ENCODE measurements around the gene PDGFA. TPM values are rescaled to one million over a fixed set of nuclear protein-coding genes. Genes with fewer than 3 reads are reported as not detected.

Gene PDGFA
- total RNA-seq, 1 experiment from 2014 or later = 35.8 TPM

GRCh38 chr7:531777-532176 lies 12.1 kb upstream of the PDGFA start:
- Histone ChIP-seq H3K9me3 (ENCODE audit: control insufficient read depth, low read depth, low read length) (no peaks in the 10 kb centered on the region), H4K20me1 (ENCODE audit: control insufficient read depth, insufficient read depth, insufficient read length) (no peaks in the 10 kb centered on the region), H3K56ac (ENCODE audit: insufficient read length, low read depth, low read length) (no peak overlapping the region), H3K4ac (ENCODE audit: low read depth, low read length) (no peak overlapping the region), H3K27ac (ENCODE audit: insufficient read length, low read depth, low read length) (no peak overlapping the region), H2BK20ac (ENCODE audit: low read depth, low read length, poor library complexity, severe bottlenecking) (no peak overlapping the region), H2AK5ac (ENCODE audit: insufficient read length, low read length) (no peak overlapping the region), H3K18ac (ENCODE audit: insufficient read length, low read depth, low read length) (no peak overlapping the region), H3K23me2 (ENCODE audit: insufficient read length, low read depth, low read length, poor library complexity, severe bottlenecking) (no peaks in the 10 kb centered on the region), H2BK120ac (ENCODE audit: low read depth, low read length, poor library complexity, severe bottlenecking) (no peak overlapping the region), H3K14ac (ENCODE audit: insufficient read depth, low read length) (no peak overlapping the region), H3K9ac (ENCODE audit: extremely low read depth, insufficient read length, low read length) (no peak overlapping the region), H4K8ac (replicated peaks; ENCODE audit: insufficient read length, low read depth, low read length) (no peak overlapping the region), H3K79me1 (ENCODE audit: insufficient read depth, low read depth, low read length, poor library complexity, severe bottlenecking) (no peaks in the 10 kb centered on the region), H3K27me3 (ENCODE audit: insufficient read depth, low read length) (no peaks in the 10 kb centered on the region), H2BK12ac (ENCODE audit: insufficient read length, low read depth, low read length) (no peak overlapping the region), H3K23ac (ENCODE audit: insufficient read length, low read depth, low read length) (no peak overlapping the region), H2BK15ac (ENCODE audit: low read depth, low read length) (no peak overlapping the region), H3T11ph (ENCODE audit: low read length) (no peak overlapping the region), H4K91ac (ENCODE audit: insufficient read length, low read depth, low read length) (no peak overlapping the region), H3K4me2 (ENCODE audit: insufficient read depth, insufficient read length, low read length) (no peak overlapping the region), H4K5ac (ENCODE audit: insufficient read length, low read depth, low read length) (no peak overlapping the region), H3K4me1 (ENCODE audit: insufficient read depth, low read length) (no peaks in the 10 kb centered on the region), H2AFZ (ENCODE audit: low read length) (no peak overlapping the region), H3K79me2 (ENCODE audit: insufficient read depth, low read length) (no peaks in the 10 kb centered on the region), H2BK5ac (ENCODE audit: insufficient read length, low read length) (no peak overlapping the region)
- Mint-ChIP-seq H3K9me3 (no peaks in the 10 kb centered on the region; a peak in 1 of 5 replicates), H3K27me3 (ENCODE audit: low read depth) (peaks cover 32% of the 10 kb centered on the region), H3K4me1 (no peaks in the 10 kb centered on the region), H3K4me3 (no peak overlapping the region), H3K27ac (no peak overlapping the region), H3K36me3 (ENCODE audit: insufficient read depth in 1 of 3, low read depth in 3 of 3) (no peaks in the 10 kb centered on the region)
- TF ChIP-seq CTCF (conservative IDR thresholded peaks at IDR 0.05) = no peak
- no peak for DNase-seq
- no CpG with 5 or more reads among the region's 10 CpGs for WGBS (ENCODE audit: extremely low coverage, insufficient read length, low lambda C conversion rate)

Data from H9 (cell line).